22Rv1 (cell line): ENCODE measurements around the gene TMX3.

ENCODE experiments used
- ZFX ChIP-seq: fragments of 450-650 bp; IDR thresholded peaks from 2 replicates; pipeline ENCODE4 v1.6.1; 2017; ENCODE audit warnings: antibody characterized with exemption, borderline replicate concordance
- TF ChIP-seq, protein P1 (sequence below): fragments of 450-650 bp; IDR thresholded peaks from 2 replicates; pipeline ENCODE4 v1.5.1; 2017; ENCODE audit warnings: mild to moderate bottlenecking

DNA sequence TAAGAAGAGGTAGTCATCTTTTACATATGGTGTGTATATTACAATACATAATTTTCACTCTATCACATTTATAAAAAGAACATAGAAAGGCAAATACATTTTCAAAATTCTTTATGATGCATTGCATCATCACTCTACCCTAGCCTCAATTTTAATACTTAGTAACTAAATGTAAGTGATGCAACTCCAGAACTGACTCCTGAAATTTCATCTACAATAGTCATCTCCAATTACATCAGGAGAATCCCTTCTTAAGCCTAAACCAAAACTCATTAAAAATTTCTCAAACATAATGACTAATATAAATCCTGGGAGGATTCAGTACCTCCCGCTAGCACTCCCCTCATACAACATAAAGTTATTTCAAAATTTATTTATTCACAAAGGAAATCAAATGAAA lies 15.9 kb downstream of the TMX3 start:
- TF ChIP-seq, protein P1, sequence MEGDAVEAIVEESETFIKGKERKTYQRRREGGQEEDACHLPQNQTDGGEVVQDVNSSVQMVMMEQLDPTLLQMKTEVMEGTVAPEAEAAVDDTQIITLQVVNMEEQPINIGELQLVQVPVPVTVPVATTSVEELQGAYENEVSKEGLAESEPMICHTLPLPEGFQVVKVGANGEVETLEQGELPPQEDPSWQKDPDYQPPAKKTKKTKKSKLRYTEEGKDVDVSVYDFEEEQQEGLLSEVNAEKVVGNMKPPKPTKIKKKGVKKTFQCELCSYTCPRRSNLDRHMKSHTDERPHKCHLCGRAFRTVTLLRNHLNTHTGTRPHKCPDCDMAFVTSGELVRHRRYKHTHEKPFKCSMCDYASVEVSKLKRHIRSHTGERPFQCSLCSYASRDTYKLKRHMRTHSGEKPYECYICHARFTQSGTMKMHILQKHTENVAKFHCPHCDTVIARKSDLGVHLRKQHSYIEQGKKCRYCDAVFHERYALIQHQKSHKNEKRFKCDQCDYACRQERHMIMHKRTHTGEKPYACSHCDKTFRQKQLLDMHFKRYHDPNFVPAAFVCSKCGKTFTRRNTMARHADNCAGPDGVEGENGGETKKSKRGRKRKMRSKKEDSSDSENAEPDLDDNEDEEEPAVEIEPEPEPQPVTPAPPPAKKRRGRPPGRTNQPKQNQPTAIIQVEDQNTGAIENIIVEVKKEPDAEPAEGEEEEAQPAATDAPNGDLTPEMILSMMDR = no peak
- TF ChIP-seq ZFX = no peak
